Measurements from ENCODE around the gene ELANE.
"Not testable (repeated sequence)": the region's sequence is repeated elsewhere in the genome, so short reads cannot be mapped to it uniquely, and the experiment has no call there.

The ELANE gene

GRCh38 chr19:831407-832369, 20.4 kb upstream of the ELANE start:
- DNase-seq (ENCODE audit: low read depth in 1 of 2, low spot score in 1 of 2) = no peak
- H3K4me3 ChIP-seq (replicated peaks; ENCODE audit: insufficient read depth, low read length) = no peak overlapping the region
- peak overlapping the region; percentile 65 for H3K27ac ChIP-seq (replicated peaks)
- H3K27me3 ChIP-seq (ENCODE audit: insufficient read depth, poor library complexity, severe bottlenecking) = no peaks in the 10 kb centered on the region
- TF ChIP-seq POLR2AphosphoS5 (IDR thresholded peaks at IDR 0.05; ENCODE audit: low read depth) (peak; percentile 86), CTCF (IDR thresholded peaks at IDR 0.05; ENCODE audit: insufficient read depth, low read length) (no peak)

GRCh38 chr19:834216-834615, 17.9 kb upstream of the ELANE start:
- Histone ChIP-seq H3K4me3 (replicated peaks; ENCODE audit: insufficient read depth, low read length) (no peak overlapping the region), H3K27me3 (ENCODE audit: insufficient read depth, poor library complexity, severe bottlenecking) (no peaks in the 10 kb centered on the region), H3K27ac (replicated peaks) (no peak overlapping the region)
- TF ChIP-seq REST (IDR thresholded peaks at IDR 0.05; ENCODE audit: insufficient replicate concordance, low read depth) (no peak), SPI1 (IDR thresholded peaks at IDR 0.05; ENCODE audit: borderline replicate concordance, low read depth) (no peak), CTCF (IDR thresholded peaks at IDR 0.05; ENCODE audit: insufficient read depth, low read length) (no peak)
- no peak for DNase-seq (ENCODE audit: low read depth in 1 of 2, low spot score in 1 of 2)

GRCh38 chr19:835210-835810, 16.8 kb upstream of the ELANE start:
- Histone ChIP-seq H3K4me3 (replicated peaks; ENCODE audit: insufficient read depth, low read length) (no peak overlapping the region), H3K27ac (replicated peaks) (no peak overlapping the region), H3K27me3 (ENCODE audit: insufficient read depth, poor library complexity, severe bottlenecking) (no peaks in the 10 kb centered on the region)
- TF ChIP-seq REST (IDR thresholded peaks at IDR 0.05; ENCODE audit: insufficient replicate concordance, low read depth) (no peak), POLR2AphosphoS5 (IDR thresholded peaks at IDR 0.05; ENCODE audit: low read depth) (no peak)
- no peak for DNase-seq (ENCODE audit: low read depth in 1 of 2, low spot score in 1 of 2)

DNA sequence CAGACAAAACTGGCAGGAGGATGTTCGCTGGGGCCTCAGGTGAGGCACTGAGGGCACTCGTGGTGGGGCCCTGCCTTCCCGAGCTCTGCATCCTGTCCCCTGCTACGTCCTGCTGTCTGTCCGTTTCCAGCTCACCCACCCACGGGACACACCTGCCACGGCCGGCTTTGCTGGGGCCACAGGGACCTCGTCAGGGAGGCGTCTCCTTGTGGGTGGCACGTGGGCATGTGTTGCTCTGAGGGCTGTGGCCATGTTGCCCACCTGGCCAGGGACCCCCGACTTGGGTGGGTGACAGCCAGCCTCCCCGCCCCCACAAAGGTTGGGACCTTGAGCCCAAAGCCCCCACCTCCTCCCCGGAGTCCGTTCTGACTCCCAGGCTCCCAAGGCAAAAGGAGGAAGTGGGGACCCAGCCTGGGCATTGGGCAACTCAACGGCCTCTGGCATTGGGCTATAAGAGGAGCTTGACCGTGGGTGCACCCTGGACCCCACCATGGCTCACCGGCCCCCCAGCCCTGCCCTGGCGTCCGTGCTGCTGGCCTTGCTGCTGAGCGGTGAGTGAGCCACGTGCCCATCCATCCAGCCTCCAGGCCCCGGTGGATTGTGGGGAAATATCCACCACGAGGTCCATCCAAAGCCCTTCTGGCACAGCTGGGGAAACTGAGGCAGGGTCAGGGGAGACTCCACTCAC, 11.4 kb upstream of the ELANE start, which contains the start of gene PRTN3:
PRTN3 (plus strand) TSS at position 481 of the 688 bp plus-strand sequence; CDS start at position 491, 10 bp downstream.
- TF ChIP-seq REST (IDR thresholded peaks at IDR 0.05; ENCODE audit: insufficient replicate concordance, low read depth) = no peak
- TF ChIP-seq SPI1 (IDR thresholded peaks at IDR 0.05; ENCODE audit: borderline replicate concordance, low read depth) = peak; percentile 98
- TF ChIP-seq POLR2AphosphoS5 (IDR thresholded peaks at IDR 0.05; ENCODE audit: low read depth) = peak; percentile 98
- H3K27ac ChIP-seq (replicated peaks) = peak within 1 kb of the TSS; percentile 82
- peak; percentile 90 for DNase-seq (ENCODE audit: low read depth in 1 of 2, low spot score in 1 of 2)
- H3K4me3 ChIP-seq (replicated peaks; ENCODE audit: insufficient read depth, low read length) = peak within 1 kb of the TSS; percentile 68
- H3K27me3 ChIP-seq (ENCODE audit: insufficient read depth, poor library complexity, severe bottlenecking) = no peaks in the 10 kb centered on the region

- H3K27me3 ChIP-seq (ENCODE audit: insufficient read depth, poor library complexity, severe bottlenecking); DNase-seq (ENCODE audit: low read depth in 1 of 2, low spot score in 1 of 2): not testable (repeated sequence)
- H3K27ac ChIP-seq (replicated peaks) = peak overlapping the region; percentile 74
- peak overlapping the region; percentile 68 for H3K4me3 ChIP-seq (replicated peaks; ENCODE audit: insufficient read depth, low read length)
These were observed 9.3 kb upstream of the ELANE start for GRCh38 chr19:842802-843179.
